Measurements from ENCODE around the gene LCLAT1.

LCLAT1 gene

GRCh38 chr2:30656079-30656478 lies 209.0 kb downstream of the LCLAT1 start:
- TF ChIP-seq, protein P1, sequence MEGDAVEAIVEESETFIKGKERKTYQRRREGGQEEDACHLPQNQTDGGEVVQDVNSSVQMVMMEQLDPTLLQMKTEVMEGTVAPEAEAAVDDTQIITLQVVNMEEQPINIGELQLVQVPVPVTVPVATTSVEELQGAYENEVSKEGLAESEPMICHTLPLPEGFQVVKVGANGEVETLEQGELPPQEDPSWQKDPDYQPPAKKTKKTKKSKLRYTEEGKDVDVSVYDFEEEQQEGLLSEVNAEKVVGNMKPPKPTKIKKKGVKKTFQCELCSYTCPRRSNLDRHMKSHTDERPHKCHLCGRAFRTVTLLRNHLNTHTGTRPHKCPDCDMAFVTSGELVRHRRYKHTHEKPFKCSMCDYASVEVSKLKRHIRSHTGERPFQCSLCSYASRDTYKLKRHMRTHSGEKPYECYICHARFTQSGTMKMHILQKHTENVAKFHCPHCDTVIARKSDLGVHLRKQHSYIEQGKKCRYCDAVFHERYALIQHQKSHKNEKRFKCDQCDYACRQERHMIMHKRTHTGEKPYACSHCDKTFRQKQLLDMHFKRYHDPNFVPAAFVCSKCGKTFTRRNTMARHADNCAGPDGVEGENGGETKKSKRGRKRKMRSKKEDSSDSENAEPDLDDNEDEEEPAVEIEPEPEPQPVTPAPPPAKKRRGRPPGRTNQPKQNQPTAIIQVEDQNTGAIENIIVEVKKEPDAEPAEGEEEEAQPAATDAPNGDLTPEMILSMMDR (IDR thresholded peaks at IDR 0.05; ENCODE audit: low read depth, low read length), result no peak
- no peak for DNase-seq (ENCODE audit: extremely low read depth, low read depth)

DNA sequence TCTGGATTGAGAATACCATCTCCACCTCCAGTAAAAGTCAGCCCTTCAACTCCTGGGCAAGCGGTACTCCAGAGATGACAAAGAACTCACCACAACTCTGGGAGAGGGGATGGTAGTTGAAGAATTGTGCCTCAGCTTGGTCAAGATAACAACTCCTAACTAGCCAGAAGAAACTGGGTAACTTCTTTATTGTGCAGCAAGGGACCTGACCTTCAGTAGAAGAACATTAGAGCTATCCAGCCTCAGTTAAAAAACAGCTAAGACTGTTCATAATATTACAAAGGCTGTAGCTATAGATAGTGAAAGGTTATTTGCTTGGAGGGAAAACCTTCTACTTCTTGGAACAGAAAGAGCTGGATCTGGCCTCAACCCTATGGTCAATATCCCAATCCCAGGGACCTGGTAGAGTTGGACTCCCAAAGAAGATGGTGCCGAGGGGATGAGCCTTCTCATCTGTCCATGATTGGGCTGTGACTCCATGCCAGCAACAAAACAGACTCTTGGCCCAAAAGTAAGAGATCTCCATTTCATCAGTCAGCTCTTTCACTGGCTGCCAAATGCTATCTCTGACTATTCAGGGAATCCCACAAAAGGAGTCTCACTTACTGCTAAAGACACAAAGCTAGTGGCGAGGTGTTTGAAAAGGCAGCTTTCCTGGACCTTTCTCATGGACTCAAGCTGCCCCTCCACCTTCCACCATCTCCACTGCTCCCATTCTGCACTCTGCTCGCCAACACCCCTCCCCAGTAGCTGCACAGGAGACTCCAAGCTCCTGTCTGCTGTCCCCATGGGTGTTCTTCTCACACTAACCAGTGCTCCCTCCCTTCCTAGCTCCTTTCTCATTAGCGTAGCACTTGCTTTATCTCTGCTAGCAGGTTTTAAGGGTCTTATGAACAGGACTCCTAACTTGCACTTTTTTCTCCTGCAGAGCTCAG lies 214.4 kb downstream of the LCLAT1 start:
- TF ChIP-seq, protein P1 (IDR thresholded peaks at IDR 0.05; ENCODE audit: low read depth, low read length), result no peak
- DNase-seq (ENCODE audit: extremely low read depth, low read depth), result no peak

DNA sequence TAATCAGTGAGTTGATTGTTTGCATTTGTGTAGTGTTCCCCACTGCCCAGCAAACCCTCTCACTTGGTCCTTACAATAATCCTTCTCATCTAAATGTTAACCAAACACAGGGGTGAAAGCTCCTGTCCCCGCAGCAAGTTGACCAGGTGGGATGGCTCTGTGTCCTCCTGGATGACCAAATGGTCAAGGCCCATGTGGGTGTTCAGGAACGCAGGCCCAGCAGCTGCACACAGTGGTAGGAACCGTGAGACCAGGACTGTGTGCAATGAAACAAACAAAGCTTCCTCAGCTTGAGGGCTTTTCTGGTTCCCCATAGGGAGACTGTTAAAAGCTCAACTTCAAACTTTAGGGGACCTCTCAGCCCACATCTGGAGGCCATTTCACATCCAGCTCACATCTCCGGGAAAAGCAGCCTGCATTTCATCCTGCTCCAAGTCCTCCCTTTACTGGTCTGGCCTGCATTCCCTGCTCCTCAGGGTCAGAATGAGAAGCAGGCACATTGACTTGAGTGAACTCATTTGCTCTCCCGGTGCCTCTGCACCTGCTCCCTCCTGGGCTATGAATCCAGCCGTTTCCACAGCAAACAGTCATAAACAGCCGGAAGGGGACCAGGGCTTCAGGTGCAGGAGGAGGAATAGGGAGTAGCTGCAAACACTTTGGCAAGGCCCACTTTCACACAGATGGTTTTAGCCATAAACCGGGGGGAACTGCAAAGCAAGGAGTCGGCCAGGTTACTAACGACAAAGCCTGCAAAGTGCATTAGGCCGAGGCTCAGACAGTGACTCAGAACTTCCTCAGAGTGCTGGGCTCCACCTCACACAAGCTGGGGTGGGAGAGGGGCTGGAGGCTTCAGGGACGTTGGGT lies 215.5 kb downstream of the LCLAT1 start:
- no peak for DNase-seq (ENCODE audit: extremely low read depth, low read depth)
- TF ChIP-seq, protein P1 (IDR thresholded peaks at IDR 0.05; ENCODE audit: low read depth, low read length), result no peak

DNA sequence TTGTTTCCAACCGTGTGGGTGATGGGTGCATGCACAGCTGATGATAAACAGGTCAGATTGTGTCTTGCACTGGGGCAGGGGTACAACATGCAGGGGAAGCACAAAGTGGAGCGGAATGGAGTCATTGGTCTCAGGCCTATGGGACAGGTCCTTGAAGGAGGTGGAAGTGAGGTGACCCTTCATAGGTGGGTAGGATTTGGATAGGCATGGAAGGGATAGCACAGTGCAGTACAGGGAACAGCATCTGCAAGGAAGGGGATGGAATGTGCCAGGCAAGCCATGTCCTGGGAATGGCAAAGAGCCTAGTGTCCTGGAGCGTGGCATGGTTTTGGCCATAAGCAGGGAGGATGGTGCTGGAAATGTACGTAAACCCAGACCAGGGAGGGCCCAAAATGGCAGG lies 216.3 kb downstream of the LCLAT1 start:
- TF ChIP-seq, protein P1 (IDR thresholded peaks at IDR 0.05; ENCODE audit: low read depth, low read length), result no peak

DNA sequence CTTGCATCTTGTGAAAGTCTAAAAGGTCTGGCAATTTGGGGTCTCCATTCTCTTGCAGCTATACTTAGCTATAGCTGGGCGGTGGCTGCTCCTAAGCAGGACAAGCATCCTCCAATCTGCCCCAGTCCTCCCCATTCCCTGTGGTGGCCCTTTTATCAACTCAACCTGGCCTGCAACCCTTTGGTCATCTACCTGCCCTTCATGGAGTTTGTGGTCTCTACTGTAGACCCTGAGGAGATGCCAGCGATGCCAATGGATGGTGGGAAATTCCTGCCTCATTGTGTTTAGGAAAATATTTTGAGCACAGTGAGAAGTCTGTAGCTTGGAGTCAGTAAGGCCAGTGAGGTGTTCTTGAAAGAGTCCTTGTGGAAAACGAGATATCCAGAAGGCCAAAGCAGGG lies 216.8 kb downstream of the LCLAT1 start:
- TF ChIP-seq, protein P1 (IDR thresholded peaks at IDR 0.05; ENCODE audit: low read depth, low read length), result no peak
- no peak for DNase-seq (ENCODE audit: extremely low read depth, low read depth)

More for the DNA sequence above, 216.3 kb downstream of the LCLAT1 start:
- no peak for DNase-seq (ENCODE audit: extremely low read depth, low read depth)

DNA sequence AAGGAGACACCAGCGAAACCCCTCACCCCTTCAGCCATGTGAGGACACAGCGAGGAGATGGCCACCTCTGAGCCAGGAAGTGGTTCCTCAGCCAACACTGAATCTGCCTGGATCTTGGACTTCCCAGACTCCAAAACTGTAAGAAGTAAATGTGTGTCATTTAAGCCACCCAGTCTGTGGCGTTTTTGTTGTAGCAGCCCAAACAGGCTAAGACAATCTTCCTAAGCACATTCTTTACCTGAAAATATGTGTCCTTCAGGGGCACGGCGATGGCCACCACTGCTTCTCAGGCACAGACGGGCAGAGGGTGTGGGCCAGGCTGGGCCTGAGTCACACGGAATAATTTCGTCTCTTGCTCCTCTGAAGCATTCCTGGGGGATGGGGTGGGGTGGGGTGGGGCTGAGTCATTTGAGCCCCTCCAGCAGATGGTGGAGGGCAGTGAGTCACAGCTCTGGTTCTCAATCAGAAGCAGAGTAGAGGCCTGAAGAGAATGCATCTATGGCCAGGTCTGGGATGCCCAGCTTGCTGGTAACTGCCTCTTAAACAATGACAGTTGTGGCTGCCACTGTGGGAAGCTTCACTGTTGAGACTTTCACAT lies 217.8 kb downstream of the LCLAT1 start:
- DNase-seq (ENCODE audit: extremely low read depth, low read depth), result peak; percentile 72
- TF ChIP-seq, protein P1 (IDR thresholded peaks at IDR 0.05; ENCODE audit: low read depth, low read length), result no peak
